ENCODE results near the gene UST.

DNA sequence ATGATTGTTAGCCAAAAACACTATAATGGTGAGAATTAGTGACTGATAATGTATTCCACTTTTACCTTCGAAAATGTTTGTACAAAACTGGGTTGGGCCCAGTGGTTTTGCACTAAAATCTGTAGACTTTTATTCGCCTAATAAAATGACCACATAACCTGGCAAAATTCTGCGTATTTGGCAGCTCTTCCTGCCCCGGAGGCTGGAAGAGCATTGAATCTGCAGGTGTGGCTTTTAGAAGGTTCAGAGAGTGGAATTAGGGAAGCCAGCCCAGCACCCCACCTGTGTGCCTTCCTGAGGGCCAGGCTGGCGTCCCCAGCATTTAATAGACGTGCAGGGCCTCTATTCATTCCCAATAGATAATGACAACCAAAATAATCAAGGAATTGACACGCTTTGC lies 256.7 kb downstream of the UST start:
- TF ChIP-seq, protein P1, sequence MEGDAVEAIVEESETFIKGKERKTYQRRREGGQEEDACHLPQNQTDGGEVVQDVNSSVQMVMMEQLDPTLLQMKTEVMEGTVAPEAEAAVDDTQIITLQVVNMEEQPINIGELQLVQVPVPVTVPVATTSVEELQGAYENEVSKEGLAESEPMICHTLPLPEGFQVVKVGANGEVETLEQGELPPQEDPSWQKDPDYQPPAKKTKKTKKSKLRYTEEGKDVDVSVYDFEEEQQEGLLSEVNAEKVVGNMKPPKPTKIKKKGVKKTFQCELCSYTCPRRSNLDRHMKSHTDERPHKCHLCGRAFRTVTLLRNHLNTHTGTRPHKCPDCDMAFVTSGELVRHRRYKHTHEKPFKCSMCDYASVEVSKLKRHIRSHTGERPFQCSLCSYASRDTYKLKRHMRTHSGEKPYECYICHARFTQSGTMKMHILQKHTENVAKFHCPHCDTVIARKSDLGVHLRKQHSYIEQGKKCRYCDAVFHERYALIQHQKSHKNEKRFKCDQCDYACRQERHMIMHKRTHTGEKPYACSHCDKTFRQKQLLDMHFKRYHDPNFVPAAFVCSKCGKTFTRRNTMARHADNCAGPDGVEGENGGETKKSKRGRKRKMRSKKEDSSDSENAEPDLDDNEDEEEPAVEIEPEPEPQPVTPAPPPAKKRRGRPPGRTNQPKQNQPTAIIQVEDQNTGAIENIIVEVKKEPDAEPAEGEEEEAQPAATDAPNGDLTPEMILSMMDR (optimal IDR thresholded peaks at IDR 0.05 in 1 of 3, IDR thresholded peaks at IDR 0.05 in 1 of 3, conservative IDR thresholded peaks at IDR 0.05 in 1 of 3; ENCODE audit: extremely low read depth in 1 of 3, insufficient read depth in 2 of 3, low read length in 3 of 3): no peak
- TF ChIP-seq EZH2 (IDR thresholded peaks at IDR 0.05; ENCODE audit: low read length): no peak
